WI38 (cell line): ENCODE measurements around the gene TNNT2.

Experiments
- H3K4me3 ChIP-seq: 2 replicates; pipeline ENCODE4 v1.5.1; 2011; ENCODE audit warnings: low read depth, mild to moderate bottlenecking, control low read depth, low read length
- CTCF ChIP-seq: IDR thresholded peaks from 2 replicates; pipeline ENCODE4 v1.5.1; 2012; ENCODE audit warnings: low read depth, mild to moderate bottlenecking, control low read depth, low read length

Gene TNNT2

GRCh38 chr1:201401700-201402099 lies 24.2 kb upstream of the TNNT2 start:
- no peak for TF ChIP-seq CTCF
- no peak overlapping the region for H3K4me3 ChIP-seq

- no peak overlapping the region for H3K4me3 ChIP-seq
- no peak for TF ChIP-seq CTCF
Measured at GRCh38 chr1:201400852-201401230, 23.4 kb upstream of the TNNT2 start.

- H3K4me3 ChIP-seq = no peak overlapping the region
- TF ChIP-seq CTCF = no peak
Measured at GRCh38 chr1:201400212-201400851, 22.9 kb upstream of the TNNT2 start.

- no peak for TF ChIP-seq CTCF
Measured at GRCh38 chr1:201399352-201400126, 22.1 kb upstream of the TNNT2 start.

GRCh38 chr1:201399018-201399351 lies 21.5 kb upstream of the TNNT2 start, which contains the start of gene LAD1:
Gene LAD1 (minus strand): TSS chr1:201399324. CDS start chr1:201399306, 18 bp downstream.
- no peak within 1 kb of the TSS for H3K4me3 ChIP-seq
- no peak for TF ChIP-seq CTCF

More at GRCh38 chr1:201399352-201400126, 22.1 kb upstream of the TNNT2 start:
- no peak overlapping the region for H3K4me3 ChIP-seq

- no peak for TF ChIP-seq CTCF
- H3K4me3 ChIP-seq = no peak overlapping the region
Measured at GRCh38 chr1:201397675-201398074, 20.2 kb upstream of the TNNT2 start.

- TF ChIP-seq CTCF = no peak
- H3K4me3 ChIP-seq = no peak overlapping the region
Measured at GRCh38 chr1:201396861-201397464, 19.5 kb upstream of the TNNT2 start.
